Measurements from ENCODE around the gene PLD4.

PLD4 gene

DNA sequence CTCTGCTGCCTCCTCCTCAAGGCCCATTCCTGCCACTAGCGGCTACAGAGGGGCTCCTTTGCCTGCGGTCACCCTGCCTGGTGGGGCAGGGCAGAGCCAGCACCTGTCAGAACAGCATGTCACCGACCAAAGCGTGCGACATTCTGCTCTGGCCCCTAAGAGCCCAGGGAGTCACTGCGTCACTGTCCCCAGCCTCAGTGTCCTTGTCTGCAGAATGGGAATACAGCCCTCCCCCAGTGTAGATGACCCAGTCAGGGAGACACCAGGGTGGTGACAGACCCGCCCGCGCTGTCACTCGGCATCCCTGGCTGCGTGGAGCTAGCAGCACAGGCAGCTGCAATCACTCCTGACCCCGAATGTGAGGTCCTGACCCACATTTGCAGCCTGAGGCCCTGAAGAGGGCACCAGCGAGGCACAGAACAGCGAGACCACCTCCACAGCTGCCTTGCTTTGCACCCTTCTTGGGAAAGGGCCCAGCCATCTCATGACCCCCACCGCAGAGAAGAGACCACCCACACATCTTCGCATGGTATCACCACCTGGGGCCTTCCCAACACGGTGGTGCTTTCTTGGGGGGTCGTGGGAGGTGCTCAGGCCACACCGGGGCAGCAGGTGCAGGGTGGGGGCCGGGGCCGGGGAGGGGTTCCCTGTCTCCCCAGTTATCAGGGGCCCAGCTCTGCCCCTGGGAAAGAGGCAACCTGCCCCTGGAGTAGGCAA, 51.0 kb downstream of the PLD4 start:
- peak; percentile 25 for DNase-seq (ENCODE audit: low spot score)

DNA sequence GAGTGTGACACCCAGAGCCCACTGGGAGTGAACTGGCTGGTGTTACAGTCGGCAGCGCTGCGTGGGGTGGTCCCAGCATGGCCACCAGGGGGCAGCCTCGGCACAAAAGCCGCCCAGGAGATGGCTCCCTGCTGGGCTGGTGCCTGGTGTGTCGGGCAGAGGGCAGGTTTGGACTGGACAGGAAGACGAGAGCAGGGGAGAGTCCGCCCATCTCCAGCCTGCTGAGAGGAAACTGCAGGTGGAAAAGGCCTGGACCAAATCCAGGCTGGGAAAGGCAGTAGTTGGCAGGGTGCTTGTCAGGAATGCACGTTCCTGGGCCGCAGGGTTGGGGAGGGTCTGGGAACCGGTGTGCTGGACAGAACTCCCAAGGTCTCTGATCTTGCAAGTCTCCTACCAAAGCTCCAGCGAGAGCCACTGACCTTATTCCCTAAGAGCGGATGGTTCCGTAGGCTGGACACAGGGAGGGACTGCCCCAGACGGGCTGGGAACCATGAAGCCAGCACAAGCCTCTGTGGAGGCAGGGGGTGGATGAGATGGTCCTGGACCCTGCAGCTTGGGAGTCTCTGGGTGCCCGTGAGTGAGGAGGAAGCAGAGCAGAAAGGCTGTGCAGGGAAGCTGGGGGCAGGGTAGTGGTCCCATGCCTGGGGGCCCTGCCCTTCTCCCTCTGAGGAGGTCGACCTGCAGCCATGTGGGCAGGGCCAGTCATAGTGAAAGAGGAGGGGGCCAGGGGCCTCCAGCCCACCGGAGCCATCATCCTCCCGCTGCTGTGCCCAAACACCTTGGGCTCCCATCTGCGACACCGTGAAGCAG, 51.7 kb downstream of the PLD4 start:
- DNase-seq (ENCODE audit: low spot score): peak; percentile 88

- DNase-seq (ENCODE audit: low spot score): no peak
Measured at GRCh38 chr14:104977008-104977680, 52.5 kb downstream of the PLD4 start.

DNA sequence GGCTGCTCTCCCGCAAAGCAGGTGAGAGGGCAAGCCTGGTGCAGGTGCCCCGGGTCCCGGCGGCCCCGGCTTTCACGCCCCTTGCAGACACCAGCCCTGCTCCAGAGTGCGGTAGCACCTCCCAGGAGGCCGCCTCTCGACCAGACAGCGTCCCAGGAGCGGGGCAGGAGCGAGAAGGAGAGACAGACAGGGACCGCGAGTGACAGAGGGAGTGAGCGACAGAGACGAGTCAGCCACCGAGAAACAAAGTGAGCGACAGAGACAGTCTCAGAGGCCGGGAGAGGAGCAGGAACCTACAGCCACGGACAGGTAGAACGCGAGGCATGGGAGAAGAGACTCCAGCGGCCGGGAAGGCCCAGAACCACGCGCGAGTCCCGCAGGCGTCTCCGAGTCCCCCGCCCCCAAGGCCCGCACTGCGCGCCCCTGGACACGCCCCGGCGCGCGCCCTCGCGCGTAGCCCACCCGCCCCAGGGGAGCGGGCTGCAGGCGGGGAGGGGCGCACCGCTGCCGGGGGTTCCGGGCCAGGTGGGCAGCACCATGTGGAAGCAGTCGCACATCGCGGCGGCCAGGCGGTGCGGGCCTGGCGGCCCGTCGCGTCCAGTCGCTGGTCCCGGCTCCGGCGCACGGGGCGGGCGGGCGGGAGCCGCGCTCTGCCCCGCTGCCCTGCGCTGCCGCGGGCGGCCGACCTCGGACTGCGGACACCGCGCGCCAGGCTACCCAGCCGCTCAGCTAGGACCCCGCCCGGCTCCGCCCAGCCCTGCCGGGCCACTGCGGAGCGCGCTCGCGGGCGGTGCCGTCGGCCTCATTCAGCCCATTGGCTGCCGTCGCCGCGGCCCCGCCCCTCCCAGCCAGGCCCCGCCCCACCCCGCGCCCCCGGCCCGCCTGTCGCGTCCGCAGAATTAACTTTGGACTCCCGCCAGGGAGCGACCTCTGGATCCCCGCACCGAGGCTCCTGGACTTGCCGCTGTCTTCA, 53.3 kb downstream of the PLD4 start, which contains the start of gene AHNAK2:
TSS of gene AHNAK2 (minus strand) at position 694 of the 973 bp plus-strand sequence. CDS start at position 557, 137 bp downstream.
- DNase-seq (ENCODE audit: low spot score): peak; percentile 45

DNA sequence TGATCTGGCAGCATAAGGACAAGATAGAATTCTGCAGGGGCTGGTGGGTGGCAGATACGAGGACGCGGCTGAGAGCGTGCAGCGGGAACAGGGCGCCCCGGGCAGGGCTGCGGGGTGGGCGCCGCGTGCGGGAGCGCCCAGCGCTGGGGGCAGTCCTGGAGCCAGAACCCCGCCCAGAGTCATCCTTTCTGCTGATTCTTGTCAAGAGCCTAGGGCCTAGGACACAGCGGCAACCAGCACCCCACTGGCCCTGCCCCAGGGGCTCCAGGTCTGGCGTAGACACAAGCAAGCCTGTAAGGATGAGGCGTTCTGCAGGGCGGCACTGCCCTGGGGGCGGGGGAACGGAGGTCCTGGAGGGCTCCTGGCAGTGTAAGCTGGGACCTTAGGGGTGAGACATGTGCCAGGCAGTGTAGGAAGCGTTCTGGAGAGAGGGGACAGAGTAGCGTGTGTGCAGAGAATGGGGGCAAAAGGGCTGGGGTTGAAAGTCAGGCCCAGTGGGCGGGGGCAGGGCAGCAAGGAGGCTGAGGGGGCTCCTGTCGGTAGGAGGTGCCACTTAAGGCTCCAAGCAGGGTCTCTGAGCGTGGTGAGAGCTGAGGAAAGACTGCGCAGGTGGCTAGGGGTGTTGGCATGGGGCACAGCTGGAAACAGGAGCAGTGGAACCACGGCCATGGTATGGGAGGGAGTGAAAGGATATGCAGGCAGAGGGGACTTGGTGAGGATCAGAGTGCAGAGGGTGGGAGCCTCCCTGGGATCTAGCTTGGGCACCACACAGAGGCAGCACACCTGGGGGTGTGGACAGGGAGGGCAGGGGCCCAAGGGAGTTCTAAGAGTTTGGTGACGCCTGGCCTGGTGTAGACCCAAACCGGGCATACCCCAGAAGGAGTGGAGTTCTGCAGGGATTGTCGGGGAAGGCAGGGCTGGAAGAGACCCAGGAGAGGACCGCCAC, 54.3 kb downstream of the PLD4 start:
- no peak for DNase-seq (ENCODE audit: low spot score)

GRCh38 chr14:104979758-104980610, 55.3 kb downstream of the PLD4 start:
- DNase-seq (ENCODE audit: low spot score): no peak

GRCh38 chr14:104980611-104981531, 56.2 kb downstream of the PLD4 start:
- DNase-seq (ENCODE audit: low spot score): no peak

GRCh38 chr14:104981699-104982541, 57.2 kb downstream of the PLD4 start:
- no peak for DNase-seq (ENCODE audit: low spot score)

GRCh38 chr14:104982548-104983230, 58.0 kb downstream of the PLD4 start:
- DNase-seq (ENCODE audit: low spot score): no peak

All from activated CD4-positive, alpha-beta T cell treated with anti-CD3 and anti-CD28 coated beads, Interleukin-2, Interleukin-4, amounts not matched to agents 100 ng/mL and 50 ng/mL, durations not matched to agents 16 hours and 8 hours (primary cell).